GM23338 (cell line): ENCODE data around the gene POLR1E. TPM values are rescaled to one million over a fixed set of nuclear protein-coding genes. Genes with fewer than 3 reads are reported as not detected.

Source experiments
- ATAC-seq: fragments of 200-7000 bp; cut with Tn5 transposase; 3 replicates; pipeline ENCODE4 v1.9.1; 2020
- DNase-seq: peaks from one replicate; pipeline ENCODE4 v3.0.0-alpha.2; 2015; ENCODE audit warnings: low spot score
- H2AFZ ChIP-seq: fragments of 200-600 bp; sonication (generic); 2 replicates; pipeline ENCODE4 v1.8.0; 2016; ENCODE audit warnings: antibody characterized with exemption, mild to moderate bottlenecking, moderate library complexity
- H3F3A ChIP-seq: fragments of 200-600 bp; sonication (generic); replicated peaks from 2 replicates; pipeline ENCODE4 v1.8.0; 2017; ENCODE audit warnings: antibody characterized with exemption, mixed run types, low read depth
- H3K27ac ChIP-seq: fragments of 200-600 bp; sonication (generic); 2 replicates; pipeline ENCODE4 v1.6.1; 2016; ENCODE audit warnings: low read depth
- H3K27me3 ChIP-seq: fragments of 200-600 bp; sonication (generic); 2 replicates; pipeline ENCODE4 v1.8.0; 2016; ENCODE audit warnings: mild to moderate bottlenecking, mixed run types, moderate library complexity; ENCODE audit not compliant: insufficient read depth
- H3K36me3 ChIP-seq: fragments of 200-600 bp; sonication (generic); 2 replicates; pipeline ENCODE4 v1.8.0; 2016; ENCODE audit warnings: mild to moderate bottlenecking; ENCODE audit not compliant: insufficient read depth
- H3K4me1 ChIP-seq: fragments of 200-600 bp; sonication (generic); 2 replicates; pipeline ENCODE4 v1.8.0; 2016; ENCODE audit warnings: mild to moderate bottlenecking, moderate library complexity; ENCODE audit not compliant: insufficient read depth
- H3K4me2 ChIP-seq: fragments of 200-600 bp; sonication (generic); 2 replicates; pipeline ENCODE4 v1.7.1; 2017; ENCODE audit warnings: mixed run types
- H3K4me3 ChIP-seq: fragments of 200-600 bp; sonication (generic); 2 replicates; pipeline ENCODE4 v1.6.1; 2016; ENCODE audit warnings: mixed run types
- H3K79me2 ChIP-seq: fragments of 200-600 bp; sonication (generic); replicated peaks from 2 replicates; pipeline ENCODE4 v1.8.0; 2017; ENCODE audit warnings: mild to moderate bottlenecking; ENCODE audit not compliant: insufficient read depth
- H3K9me2 ChIP-seq: fragments of 200-600 bp; sonication (generic); 2 replicates; pipeline ENCODE4 v1.8.0; 2017; ENCODE audit not compliant: insufficient read depth
- H4K20me1 ChIP-seq: fragments of 200-600 bp; sonication (generic); replicated peaks from 2 replicates; pipeline ENCODE4 v1.8.0; 2017; ENCODE audit warnings: mild to moderate bottlenecking; ENCODE audit not compliant: insufficient read depth
- H3K27ac Mint-ChIP-seq: 2 replicates; pipeline ENCODE4 v1.8.0; 2020; ENCODE audit warnings: inconsistent platforms, mild to moderate bottlenecking, moderate library complexity, mixed read lengths
- H3K27me3 Mint-ChIP-seq: 3 replicates; pipeline ENCODE4 v1.8.0; 2022; ENCODE audit warnings: low read depth, mild to moderate bottlenecking, moderate library complexity, mixed read lengths, inconsistent platforms; ENCODE audit not compliant: insufficient read depth, poor library complexity
- H3K36me3 Mint-ChIP-seq: 3 replicates; pipeline ENCODE4 v1.8.0; 2021; ENCODE audit warnings: low read depth, mild to moderate bottlenecking, inconsistent platforms, moderate library complexity, mixed read lengths
- H3K4me1 Mint-ChIP-seq: 3 replicates; pipeline ENCODE4 v1.8.0; 2020; ENCODE audit warnings: mild to moderate bottlenecking, inconsistent platforms, mixed read lengths
- H3K4me3 Mint-ChIP-seq: 3 replicates; pipeline ENCODE4 v1.8.0; 2021; ENCODE audit warnings: moderate library complexity, mild to moderate bottlenecking, inconsistent platforms, mixed read lengths
- H3K9me3 Mint-ChIP-seq: 3 replicates; pipeline ENCODE4 v1.8.0; 2020; ENCODE audit warnings: moderate library complexity, mild to moderate bottlenecking, inconsistent platforms, mixed read lengths
- CREB1 ChIP-seq: fragments of 250-450 bp; sonication (Bioruptor Pico); IDR thresholded peaks from 2 replicates; pipeline ENCODE4 v1.5.0; 2020; ENCODE audit warnings: low read depth, mild to moderate bottlenecking, moderate library complexity
- ETS1 ChIP-seq: IDR thresholded peaks from 2 replicates; pipeline ENCODE4 v1.6.1; 2016; ENCODE audit warnings: antibody characterized with exemption
- EZH2 ChIP-seq: fragments of 200-600 bp; sonication (generic); IDR thresholded peaks from one replicate; pipeline ENCODE4 v1.8.0; 2017; ENCODE audit warnings: antibody characterized with exemption, mild to moderate bottlenecking, low read depth; ENCODE audit not compliant: unreplicated experiment
- JUNB ChIP-seq: IDR thresholded peaks from one replicate; pipeline ENCODE4 v1.6.1; 2016; ENCODE audit warnings: antibody characterized with exemption; ENCODE audit not compliant: unreplicated experiment
- POLR2AphosphoS5 ChIP-seq: IDR thresholded peaks from 2 replicates; pipeline ENCODE4 v1.6.1; 2016; ENCODE audit warnings: antibody characterized with exemption, low read depth
- STAT1 ChIP-seq: IDR thresholded peaks from one replicate; pipeline ENCODE4 v1.6.1; 2016; ENCODE audit warnings: antibody characterized with exemption; ENCODE audit not compliant: unreplicated experiment
- ZNF114 ChIP-seq: fragments of 250-450 bp; sonication (Bioruptor Pico); IDR thresholded peaks from 2 replicates; pipeline ENCODE4 v1.5.0; 2020; ENCODE audit warnings: mild to moderate bottlenecking, moderate library complexity
- ZNF331 ChIP-seq: fragments of 250-450 bp; sonication (Bioruptor Pico); IDR thresholded peaks from 2 replicates; pipeline ENCODE4 v1.5.0; 2020; ENCODE audit warnings: low read depth, mild to moderate bottlenecking, moderate library complexity
- polyA plus RNA-seq: library from polyadenylated mRNA; unstranded; fragments of >200 nt; fragmentation: Nextera tagmentation; extraction: Ambion mirVana; gene quantifications from 2 replicates; pipeline ENCODE4 v1.2.1, GENCODE V29; 2016
- total RNA-seq: library from RNA; depleted of rRNA; stranded (reverse); fragments of >200 nt; shearing (Covaris generic); gene quantifications from 2 replicates; pipeline ENCODE4 v1.2.3, GENCODE V29; 2014
- TF ChIP-seq, protein P1 (sequence below), 2 experiments: fragments of 200-600 bp in 1 of 2; sonication (generic) in 1 of 2; conservative IDR thresholded peaks; 2 replicates each; pipeline versions ENCODE4 v1.5.1 to v1.6.1; 2016 to 2017; ENCODE audit warnings: antibody characterized with exemption in 2 of 2, low read depth in 2 of 2, mild to moderate bottlenecking in 2 of 2, moderate library complexity in 1 of 2
- TF ChIP-seq, protein P2 (sequence below): fragments of 250-450 bp; sonication (Bioruptor Pico); IDR thresholded peaks from 2 replicates; pipeline ENCODE4 v1.5.0; 2020; ENCODE audit warnings: mild to moderate bottlenecking, moderate library complexity

POLR1E gene
- total and polyA plus RNA-seq, 2 experiments from 2014 or later = 19.2 to 45.5 TPM

DNA sequence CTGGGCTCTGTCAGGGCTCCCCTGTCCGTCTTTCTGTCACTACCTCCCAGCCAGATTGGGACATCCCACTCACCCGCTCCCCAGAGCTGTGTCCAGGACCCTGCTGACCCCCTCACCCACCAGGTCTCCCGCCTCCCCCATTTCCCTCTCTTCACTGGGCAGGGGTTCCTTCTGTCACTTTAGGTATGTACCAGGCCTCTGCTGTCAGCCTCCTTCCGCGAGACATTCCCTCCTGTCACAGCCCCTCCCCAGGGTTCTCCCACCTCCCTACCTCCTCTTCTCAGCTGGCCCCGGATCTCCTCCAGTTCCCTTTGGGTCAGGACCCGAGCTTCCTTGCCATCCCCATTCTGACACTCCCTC is 488 bp downstream of the POLR1E start (continued):
- TF ChIP-seq, protein P1, sequence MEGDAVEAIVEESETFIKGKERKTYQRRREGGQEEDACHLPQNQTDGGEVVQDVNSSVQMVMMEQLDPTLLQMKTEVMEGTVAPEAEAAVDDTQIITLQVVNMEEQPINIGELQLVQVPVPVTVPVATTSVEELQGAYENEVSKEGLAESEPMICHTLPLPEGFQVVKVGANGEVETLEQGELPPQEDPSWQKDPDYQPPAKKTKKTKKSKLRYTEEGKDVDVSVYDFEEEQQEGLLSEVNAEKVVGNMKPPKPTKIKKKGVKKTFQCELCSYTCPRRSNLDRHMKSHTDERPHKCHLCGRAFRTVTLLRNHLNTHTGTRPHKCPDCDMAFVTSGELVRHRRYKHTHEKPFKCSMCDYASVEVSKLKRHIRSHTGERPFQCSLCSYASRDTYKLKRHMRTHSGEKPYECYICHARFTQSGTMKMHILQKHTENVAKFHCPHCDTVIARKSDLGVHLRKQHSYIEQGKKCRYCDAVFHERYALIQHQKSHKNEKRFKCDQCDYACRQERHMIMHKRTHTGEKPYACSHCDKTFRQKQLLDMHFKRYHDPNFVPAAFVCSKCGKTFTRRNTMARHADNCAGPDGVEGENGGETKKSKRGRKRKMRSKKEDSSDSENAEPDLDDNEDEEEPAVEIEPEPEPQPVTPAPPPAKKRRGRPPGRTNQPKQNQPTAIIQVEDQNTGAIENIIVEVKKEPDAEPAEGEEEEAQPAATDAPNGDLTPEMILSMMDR (conservative IDR thresholded peaks at IDR 0.05; ENCODE audit: low read depth in 2 of 2) = no peak
- TF ChIP-seq JUNB (no peak), ZNF331 (CRISPR knock-in tag) (no peak), STAT1 (no peak)
- TF ChIP-seq, protein P2, sequence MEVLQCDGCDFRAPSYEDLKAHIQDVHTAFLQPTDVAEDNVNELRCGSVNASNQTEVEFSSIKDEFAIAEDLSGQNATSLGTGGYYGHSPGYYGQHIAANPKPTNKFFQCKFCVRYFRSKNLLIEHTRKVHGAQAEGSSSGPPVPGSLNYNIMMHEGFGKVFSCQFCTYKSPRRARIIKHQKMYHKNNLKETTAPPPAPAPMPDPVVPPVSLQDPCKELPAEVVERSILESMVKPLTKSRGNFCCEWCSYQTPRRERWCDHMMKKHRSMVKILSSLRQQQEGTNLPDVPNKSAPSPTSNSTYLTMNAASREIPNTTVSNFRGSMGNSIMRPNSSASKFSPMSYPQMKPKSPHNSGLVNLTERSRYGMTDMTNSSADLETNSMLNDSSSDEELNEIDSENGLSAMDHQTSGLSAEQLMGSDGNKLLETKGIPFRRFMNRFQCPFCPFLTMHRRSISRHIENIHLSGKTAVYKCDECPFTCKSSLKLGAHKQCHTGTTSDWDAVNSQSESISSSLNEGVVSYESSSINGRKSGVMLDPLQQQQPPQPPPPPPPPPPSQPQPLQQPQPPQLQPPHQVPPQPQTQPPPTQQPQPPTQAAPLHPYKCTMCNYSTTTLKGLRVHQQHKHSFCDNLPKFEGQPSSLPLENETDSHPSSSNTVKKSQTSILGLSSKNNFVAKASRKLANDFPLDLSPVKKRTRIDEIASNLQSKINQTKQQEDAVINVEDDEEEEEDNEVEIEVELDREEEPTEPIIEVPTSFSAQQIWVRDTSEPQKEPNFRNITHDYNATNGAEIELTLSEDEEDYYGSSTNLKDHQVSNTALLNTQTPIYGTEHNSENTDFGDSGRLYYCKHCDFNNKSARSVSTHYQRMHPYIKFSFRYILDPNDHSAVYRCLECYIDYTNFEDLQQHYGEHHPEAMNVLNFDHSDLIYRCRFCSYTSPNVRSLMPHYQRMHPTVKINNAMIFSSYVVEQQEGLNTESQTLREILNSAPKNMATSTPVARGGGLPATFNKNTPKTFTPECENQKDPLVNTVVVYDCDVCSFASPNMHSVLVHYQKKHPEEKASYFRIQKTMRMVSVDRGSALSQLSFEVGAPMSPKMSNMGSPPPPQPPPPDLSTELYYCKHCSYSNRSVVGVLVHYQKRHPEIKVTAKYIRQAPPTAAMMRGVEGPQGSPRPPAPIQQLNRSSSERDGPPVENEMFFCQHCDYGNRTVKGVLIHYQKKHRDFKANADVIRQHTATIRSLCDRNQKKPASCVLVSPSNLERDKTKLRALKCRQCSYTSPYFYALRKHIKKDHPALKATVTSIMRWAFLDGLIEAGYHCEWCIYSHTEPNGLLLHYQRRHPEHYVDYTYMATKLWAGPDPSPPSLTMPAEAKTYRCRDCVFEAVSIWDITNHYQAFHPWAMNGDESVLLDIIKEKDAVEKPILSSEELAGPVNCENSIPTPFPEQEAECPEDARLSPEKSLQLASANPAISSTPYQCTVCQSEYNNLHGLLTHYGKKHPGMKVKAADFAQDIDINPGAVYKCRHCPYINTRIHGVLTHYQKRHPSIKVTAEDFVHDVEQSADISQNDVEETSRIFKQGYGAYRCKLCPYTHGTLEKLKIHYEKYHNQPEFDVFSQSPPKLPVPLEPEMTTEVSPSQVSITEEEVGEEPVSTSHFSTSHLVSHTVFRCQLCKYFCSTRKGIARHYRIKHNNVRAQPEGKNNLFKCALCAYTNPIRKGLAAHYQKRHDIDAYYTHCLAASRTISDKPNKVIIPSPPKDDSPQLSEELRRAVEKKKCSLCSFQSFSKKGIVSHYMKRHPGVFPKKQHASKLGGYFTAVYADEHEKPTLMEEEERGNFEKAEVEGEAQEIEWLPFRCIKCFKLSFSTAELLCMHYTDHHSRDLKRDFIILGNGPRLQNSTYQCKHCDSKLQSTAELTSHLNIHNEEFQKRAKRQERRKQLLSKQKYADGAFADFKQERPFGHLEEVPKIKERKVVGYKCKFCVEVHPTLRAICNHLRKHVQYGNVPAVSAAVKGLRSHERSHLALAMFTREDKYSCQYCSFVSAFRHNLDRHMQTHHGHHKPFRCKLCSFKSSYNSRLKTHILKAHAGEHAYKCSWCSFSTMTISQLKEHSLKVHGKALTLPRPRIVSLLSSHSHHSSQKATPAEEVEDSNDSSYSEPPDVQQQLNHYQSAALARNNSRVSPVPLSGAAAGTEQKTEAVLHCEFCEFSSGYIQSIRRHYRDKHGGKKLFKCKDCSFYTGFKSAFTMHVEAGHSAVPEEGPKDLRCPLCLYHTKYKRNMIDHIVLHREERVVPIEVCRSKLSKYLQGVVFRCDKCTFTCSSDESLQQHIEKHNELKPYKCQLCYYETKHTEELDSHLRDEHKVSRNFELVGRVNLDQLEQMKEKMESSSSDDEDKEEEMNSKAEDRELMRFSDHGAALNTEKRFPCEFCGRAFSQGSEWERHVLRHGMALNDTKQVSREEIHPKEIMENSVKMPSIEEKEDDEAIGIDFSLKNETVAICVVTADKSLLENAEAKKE (CRISPR knock-in tag) = no peak

- no peaks in the 10 kb centered on the region for H3K9me3 Mint-ChIP-seq
- Histone ChIP-seq H3F3A (no peaks in the 10 kb centered on the region), H3K4me2 (peak overlapping the region; percentile 98), H3K9me2 (no peaks in the 10 kb centered on the region), H3K4me3 (peak overlapping the region; percentile 97), H3K4me1 (peaks cover 14% of the 10 kb centered on the region; the same call in 1 of the 2 replicates), H2AFZ (peak overlapping the region; percentile 94; the same call in 1 of the 2 replicates), H3K27me3 (no peaks in the 10 kb centered on the region), H3K79me2 (peaks cover 20% of the 10 kb centered on the region), H3K36me3 (peaks cover 32% of the 10 kb centered on the region), H4K20me1 (peaks cover 22% of the 10 kb centered on the region), H3K27ac (no peak overlapping the region)
- ATAC-seq (no peak), DNase-seq (no peak)
- peaks cover 10% of the 10 kb centered on the region for H3K27me3 Mint-ChIP-seq
- peak overlapping the region; percentile 84; the same call in 1 of the 2 replicates for H3K27ac Mint-ChIP-seq
- H3K4me3 Mint-ChIP-seq = peak overlapping the region; percentile 94
- H3K4me1 Mint-ChIP-seq = peaks cover 18% of the 10 kb centered on the region
- H3K36me3 Mint-ChIP-seq = peaks cover 39% of the 10 kb centered on the region
- TF ChIP-seq CREB1 (CRISPR knock-in tag) (no peak), ZNF114 (no peak), POLR2AphosphoS5 (no peak), EZH2 (no peak), ETS1 (no peak)
Measured at GRCh38 chr9:37486616-37487548, 1.1 kb downstream of the POLR1E start.
